Measurements from ENCODE around the gene PLA2G4D.

PLA2G4D gene

DNA sequence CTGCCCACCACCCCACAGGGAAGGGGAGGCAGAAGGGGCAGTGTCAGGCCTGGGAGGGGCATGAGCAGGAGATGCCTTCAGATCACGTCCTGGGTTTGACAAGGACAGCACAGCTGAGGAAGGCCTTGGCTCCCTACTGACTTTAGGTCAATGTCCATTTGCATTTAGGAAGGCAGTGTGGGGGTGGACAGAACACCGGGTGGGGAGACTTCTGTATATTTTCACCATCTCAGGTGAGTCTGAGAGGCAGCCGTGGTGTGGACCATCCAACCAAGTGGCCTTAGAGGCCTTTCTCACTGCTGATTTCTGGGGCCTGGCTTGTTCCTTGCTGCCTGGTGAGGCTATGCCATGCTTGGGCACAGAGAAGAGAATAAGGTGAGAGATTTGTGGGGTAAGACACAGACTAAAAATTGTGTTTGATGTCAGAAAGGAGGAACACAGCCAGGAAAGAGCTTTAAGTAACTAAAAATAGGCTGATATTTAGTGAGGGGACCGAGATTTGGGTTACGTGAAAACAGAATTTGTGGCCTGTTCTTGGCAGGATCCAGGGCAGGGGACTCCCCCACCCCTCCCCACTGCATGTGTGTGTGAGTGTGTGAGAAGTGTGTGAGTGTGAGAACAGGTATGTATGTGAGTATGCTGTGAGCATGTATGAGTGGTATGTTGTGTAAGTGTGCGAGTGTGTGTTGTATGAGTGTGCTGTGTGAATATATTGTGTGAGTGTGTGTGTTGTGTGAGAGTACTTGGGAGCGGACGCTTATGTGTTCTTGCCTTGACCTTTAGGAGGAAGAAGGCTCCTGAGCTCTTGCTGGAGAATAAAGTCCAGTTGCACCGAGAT, 61.8 kb downstream of the PLA2G4D start:
- Histone ChIP-seq H2AFZ (ENCODE audit: low read depth, low read length) (no peak overlapping the region), H3K14ac (ENCODE audit: low read length in 2 of 2) (no peak overlapping the region), H4K8ac (ENCODE audit: low read length) (no peak overlapping the region), H3K36me3 (ENCODE audit: control insufficient read depth in 1 of 2, insufficient read depth in 2 of 2, low read depth in 1 of 2, low read length in 2 of 2) (no peaks in the 10 kb centered on the region), H3K27ac (ENCODE audit: low read length, poor library complexity, severe bottlenecking) (no peak overlapping the region), H3K9ac (ENCODE audit: low read length) (no peak overlapping the region), H3K4me2 (ENCODE audit: low read length, poor library complexity, severe bottlenecking) (no peak overlapping the region), H3K18ac (ENCODE audit: low read depth in 1 of 2, low read length in 2 of 2) (no peak overlapping the region), H2BK5ac (ENCODE audit: low read depth, low read length, poor library complexity, severe bottlenecking) (no peak overlapping the region), H3K27me3 (ENCODE audit: control insufficient read depth in 1 of 2, insufficient read depth in 1 of 2, low read length in 2 of 2) (peaks cover 13 to 39% of the 10 kb centered on the region in 2 experiments), H3K9me3 (ENCODE audit: control insufficient read depth, low read length) (peaks cover 11% of the 10 kb centered on the region), H4K91ac (ENCODE audit: low read length) (no peak overlapping the region), H2BK12ac (ENCODE audit: low read length in 2 of 2) (no peak overlapping the region), H2BK120ac (ENCODE audit: low read depth, low read length) (no peak overlapping the region), H3K23ac (ENCODE audit: low read length in 2 of 2) (no peak overlapping the region), H3K79me1 (replicated peaks; ENCODE audit: low read length, poor library complexity, severe bottlenecking) (no peaks in the 10 kb centered on the region), H2AK5ac (ENCODE audit: low read length, severe bottlenecking) (no peak overlapping the region), H3K4ac (ENCODE audit: low read depth in 1 of 2, low read length in 2 of 2) (no peak overlapping the region), H3K4me1 (ENCODE audit: control insufficient read depth, insufficient read depth, low read depth, low read length) (peaks cover 2% of the 10 kb centered on the region), H3K4me3 (ENCODE audit: insufficient read depth in 1 of 2, low read depth in 1 of 2, low read length in 2 of 2) (no peak overlapping the region), H2BK15ac (ENCODE audit: low read depth, poor library complexity, severe bottlenecking) (no peak overlapping the region)
- DNase-seq: no peak
- WGBS: 85% methylated on average over 9 of the region's 9 CpGs

DNA sequence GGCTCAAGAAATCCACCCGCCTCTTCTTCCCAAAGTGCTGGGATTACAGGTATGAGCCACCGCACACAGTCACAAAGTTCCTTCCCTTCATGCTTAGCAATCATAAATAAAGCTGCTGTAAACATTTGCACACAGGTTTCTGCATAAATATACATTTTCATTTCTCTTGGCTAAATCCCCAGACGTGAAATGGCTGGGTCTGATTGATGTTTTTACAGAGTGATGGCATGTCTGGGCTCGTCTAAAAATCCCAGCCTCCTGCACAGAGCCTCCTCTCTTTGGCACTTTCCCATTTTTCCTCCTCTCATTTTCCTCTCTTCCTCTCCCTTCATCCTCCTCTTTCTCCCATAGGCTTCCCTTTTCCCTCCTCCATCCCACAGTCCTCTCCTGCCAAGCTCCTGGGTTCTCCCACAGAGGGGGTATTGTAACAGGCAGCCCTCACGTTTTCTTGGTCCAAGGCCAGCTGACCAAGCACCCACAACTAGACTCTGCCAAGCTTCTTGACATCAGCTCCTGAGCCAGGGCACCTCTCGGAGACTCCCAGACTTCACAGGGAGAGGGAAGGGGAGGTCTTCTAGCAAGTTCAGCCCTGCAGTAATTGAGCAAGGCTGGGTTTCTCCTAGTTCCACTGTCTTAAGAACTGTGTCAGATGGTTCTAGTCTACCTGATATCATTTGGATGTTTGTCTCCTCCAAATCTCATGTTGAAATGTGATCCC, 63.0 kb downstream of the PLA2G4D start:
- no peak overlapping the region for H2AFZ ChIP-seq (ENCODE audit: low read depth, low read length)
- H2BK5ac ChIP-seq (ENCODE audit: low read depth, low read length, poor library complexity, severe bottlenecking): no peak overlapping the region
- no peaks in the 10 kb centered on the region for H3K79me1 ChIP-seq (replicated peaks; ENCODE audit: low read length, poor library complexity, severe bottlenecking)
- H3K4ac ChIP-seq (ENCODE audit: low read depth in 1 of 2, low read length in 2 of 2): no peak overlapping the region
- peaks cover 2% of the 10 kb centered on the region for H3K4me1 ChIP-seq (ENCODE audit: control insufficient read depth, insufficient read depth, low read depth, low read length)
- H2BK12ac ChIP-seq (ENCODE audit: low read length in 2 of 2): no peak overlapping the region
- peaks cover 11% of the 10 kb centered on the region for H3K9me3 ChIP-seq (ENCODE audit: control insufficient read depth, low read length)
- H4K91ac ChIP-seq (ENCODE audit: low read length): no peak overlapping the region
- no peak overlapping the region for H3K23ac ChIP-seq (ENCODE audit: low read length in 2 of 2)
- no peaks in the 10 kb centered on the region for H3K36me3 ChIP-seq (ENCODE audit: control insufficient read depth in 1 of 2, insufficient read depth in 2 of 2, low read depth in 1 of 2, low read length in 2 of 2)
- no peak overlapping the region for H3K4me2 ChIP-seq (ENCODE audit: low read length, poor library complexity, severe bottlenecking)
- no peak overlapping the region for H2BK15ac ChIP-seq (ENCODE audit: low read depth, poor library complexity, severe bottlenecking)
- H3K14ac ChIP-seq (ENCODE audit: low read length in 2 of 2): no peak overlapping the region
- no peak for DNase-seq
- 85% methylated on average over 6 of the region's 6 CpGs for WGBS
- peaks cover 18 to 52% of the 10 kb centered on the region in 2 experiments for H3K27me3 ChIP-seq (ENCODE audit: control insufficient read depth in 1 of 2, insufficient read depth in 1 of 2, low read length in 2 of 2)
- no peak overlapping the region for H3K27ac ChIP-seq (ENCODE audit: low read length, poor library complexity, severe bottlenecking)
- no peak overlapping the region for H2AK5ac ChIP-seq (ENCODE audit: low read length, severe bottlenecking)
- no peak overlapping the region for H4K8ac ChIP-seq (ENCODE audit: low read length)
- no peak overlapping the region for H3K4me3 ChIP-seq (ENCODE audit: insufficient read depth in 1 of 2, low read depth in 1 of 2, low read length in 2 of 2)
- H3K18ac ChIP-seq (ENCODE audit: low read depth in 1 of 2, low read length in 2 of 2): no peak overlapping the region
- no peak overlapping the region for H3K9ac ChIP-seq (ENCODE audit: low read length)
- H2BK120ac ChIP-seq (ENCODE audit: low read depth, low read length): no peak overlapping the region

DNA sequence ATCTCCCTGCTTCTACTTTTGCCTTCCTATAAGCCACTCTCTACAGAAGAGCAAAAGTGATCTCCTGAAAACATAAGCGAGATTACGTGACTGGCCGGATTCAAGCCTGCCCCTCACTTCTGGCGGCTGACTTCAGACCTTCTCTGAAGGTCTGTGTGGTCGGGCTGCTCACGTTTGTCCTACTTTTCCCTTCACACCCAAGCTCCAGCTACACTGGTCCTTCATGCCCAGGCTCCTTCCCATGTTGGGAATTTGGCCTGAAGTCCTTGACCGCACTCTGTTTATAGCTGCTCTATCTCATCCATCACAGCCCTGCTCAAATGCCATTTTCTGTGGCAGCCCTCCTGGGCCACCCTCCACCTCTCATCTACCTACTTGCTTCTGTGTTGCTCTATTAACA, 66.8 kb downstream of the PLA2G4D start:
- Histone ChIP-seq H3K4me1 (ENCODE audit: control insufficient read depth, insufficient read depth, low read depth, low read length) (no peaks in the 10 kb centered on the region), H2BK15ac (ENCODE audit: low read depth, poor library complexity, severe bottlenecking) (no peak overlapping the region), H2BK5ac (ENCODE audit: low read depth, low read length, poor library complexity, severe bottlenecking) (no peak overlapping the region), H3K27ac (ENCODE audit: low read length, poor library complexity, severe bottlenecking) (no peak overlapping the region), H4K8ac (ENCODE audit: low read length) (no peak overlapping the region), H3K4me2 (ENCODE audit: low read length, poor library complexity, severe bottlenecking) (no peak overlapping the region), H3K9ac (ENCODE audit: low read length) (no peak overlapping the region), H3K18ac (ENCODE audit: low read depth in 1 of 2, low read length in 2 of 2) (no peak overlapping the region), H4K91ac (ENCODE audit: low read length) (no peak overlapping the region), H3K4me3 (ENCODE audit: insufficient read depth in 1 of 2, low read depth in 1 of 2, low read length in 2 of 2) (no peak overlapping the region), H3K14ac (ENCODE audit: low read length in 2 of 2) (no peak overlapping the region), H2AFZ (ENCODE audit: low read depth, low read length) (no peak overlapping the region), H2BK120ac (ENCODE audit: low read depth, low read length) (no peak overlapping the region), H3K23ac (ENCODE audit: low read length in 2 of 2) (no peak overlapping the region), H3K79me1 (replicated peaks; ENCODE audit: low read length, poor library complexity, severe bottlenecking) (no peaks in the 10 kb centered on the region), H3K9me3 (ENCODE audit: control insufficient read depth, low read length) (peaks cover 15% of the 10 kb centered on the region), H3K4ac (ENCODE audit: low read depth in 1 of 2, low read length in 2 of 2) (no peak overlapping the region), H2AK5ac (ENCODE audit: low read length, severe bottlenecking) (no peak overlapping the region), H3K27me3 (ENCODE audit: control insufficient read depth in 1 of 2, insufficient read depth in 1 of 2, low read length in 2 of 2) (peaks cover 23 to 61% of the 10 kb centered on the region in 2 experiments), H2BK12ac (ENCODE audit: low read length in 2 of 2) (no peak overlapping the region), H3K36me3 (ENCODE audit: control insufficient read depth in 1 of 2, insufficient read depth in 2 of 2, low read depth in 1 of 2, low read length in 2 of 2) (no peaks in the 10 kb centered on the region)
- 92% methylated on average over 7 of the region's 7 CpGs for WGBS
- no peak for DNase-seq

DNA sequence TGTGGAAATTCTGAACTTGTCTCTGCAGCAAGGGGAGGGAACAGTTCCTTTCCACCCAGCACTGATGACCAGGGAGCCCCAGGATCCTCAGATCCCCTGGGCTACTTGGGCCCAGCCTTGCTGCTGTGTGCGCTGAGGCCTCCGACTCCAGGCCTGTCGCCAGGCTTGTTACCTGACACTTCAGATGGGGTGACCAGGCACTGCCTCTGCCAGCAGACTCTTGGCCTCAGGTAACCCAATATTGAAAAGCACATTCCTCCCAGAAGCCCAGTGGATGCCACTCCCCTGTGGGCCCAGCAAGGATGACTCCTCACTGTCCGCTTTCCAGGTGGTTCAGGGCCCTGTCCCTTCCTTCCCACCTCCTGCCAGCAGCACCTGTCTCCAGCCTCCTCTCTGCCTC, 70.1 kb downstream of the PLA2G4D start:
- H3K23ac ChIP-seq (ENCODE audit: low read length in 2 of 2): no peak overlapping the region
- WGBS: 97% methylated on average over 3 of the region's 4 CpGs

More for the DNA sequence above, 70.1 kb downstream of the PLA2G4D start:
- Histone ChIP-seq H2BK15ac (ENCODE audit: low read depth, poor library complexity, severe bottlenecking) (no peak overlapping the region), H3K4me3 (ENCODE audit: insufficient read depth in 1 of 2, low read depth in 1 of 2, low read length in 2 of 2) (peak overlapping the region in 1 of 2 experiments; percentile 25), H3K79me1 (replicated peaks; ENCODE audit: low read length, poor library complexity, severe bottlenecking) (no peaks in the 10 kb centered on the region), H2AK5ac (ENCODE audit: low read length, severe bottlenecking) (no peak overlapping the region), H3K9me3 (ENCODE audit: control insufficient read depth, low read length) (peaks cover 11% of the 10 kb centered on the region), H3K27ac (ENCODE audit: low read length, poor library complexity, severe bottlenecking) (no peak overlapping the region), H3K18ac (ENCODE audit: low read depth in 1 of 2, low read length in 2 of 2) (no peak overlapping the region), H3K4me1 (ENCODE audit: control insufficient read depth, insufficient read depth, low read depth, low read length) (no peaks in the 10 kb centered on the region), H4K8ac (ENCODE audit: low read length) (no peak overlapping the region), H3K4ac (ENCODE audit: low read depth in 1 of 2, low read length in 2 of 2) (no peak overlapping the region), H3K9ac (ENCODE audit: low read length) (no peak overlapping the region), H2BK5ac (ENCODE audit: low read depth, low read length, poor library complexity, severe bottlenecking) (no peak overlapping the region), H2BK12ac (ENCODE audit: low read length in 2 of 2) (no peak overlapping the region), H4K91ac (ENCODE audit: low read length) (no peak overlapping the region), H3K4me2 (ENCODE audit: low read length, poor library complexity, severe bottlenecking) (no peak overlapping the region), H3K14ac (ENCODE audit: low read length in 2 of 2) (no peak overlapping the region), H2BK120ac (ENCODE audit: low read depth, low read length) (no peak overlapping the region), H3K36me3 (ENCODE audit: control insufficient read depth in 1 of 2, insufficient read depth in 2 of 2, low read depth in 1 of 2, low read length in 2 of 2) (no peaks in the 10 kb centered on the region), H2AFZ (ENCODE audit: low read depth, low read length) (no peak overlapping the region), H3K27me3 (ENCODE audit: control insufficient read depth in 1 of 2, insufficient read depth in 1 of 2, low read length in 2 of 2) (peaks cover 23 to 55% of the 10 kb centered on the region in 2 experiments)
- no peak for DNase-seq
